SK-N-SH (cell line): Measurements from ENCODE around the gene KCNN3.

Experiments
- CTCF ChIP-seq: fragments of 200-600 bp; sonication (generic); IDR thresholded peaks from 2 replicates; pipeline ENCODE4 v1.6.1; 2017; ENCODE audit warnings: antibody characterized with exemption, mild to moderate bottlenecking, moderate library complexity
- JUND ChIP-seq: IDR thresholded peaks from 2 replicates; pipeline ENCODE4 v1.4.0; 2012
- MAX ChIP-seq: IDR thresholded peaks from 2 replicates; pipeline ENCODE4 v1.4.0; 2012; ENCODE audit warnings: low read depth
- TF ChIP-seq, protein P1 (sequence below): fragments of 150-350 bp; IDR thresholded peaks from 2 replicates; pipeline ENCODE4 v1.6.1; 2017; ENCODE audit warnings: antibody characterized with exemption, low read length, low read depth, borderline replicate concordance

DNA sequence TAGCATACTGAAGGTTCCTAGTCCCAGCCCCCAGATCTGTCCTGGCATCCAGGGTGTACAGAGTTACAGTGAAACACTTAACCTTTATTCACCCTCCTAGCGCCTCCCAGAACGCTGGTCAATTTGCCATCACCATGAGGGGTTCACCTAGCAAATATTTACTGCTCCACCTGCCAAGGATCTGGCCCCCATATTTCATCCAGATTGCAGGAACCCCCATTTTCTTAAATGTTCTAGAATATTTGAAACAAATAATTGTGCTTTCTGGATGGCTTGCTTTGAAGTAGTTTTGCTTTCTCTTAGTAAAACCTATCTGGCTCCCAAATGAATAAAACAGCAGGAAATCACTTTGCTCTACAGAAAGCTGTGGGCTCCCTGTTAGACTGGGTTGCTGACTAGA lies 37.7 kb downstream of the KCNN3 start:
- TF ChIP-seq JUND (no peak), CTCF (no peak), MAX (no peak)
- TF ChIP-seq, protein P1, sequence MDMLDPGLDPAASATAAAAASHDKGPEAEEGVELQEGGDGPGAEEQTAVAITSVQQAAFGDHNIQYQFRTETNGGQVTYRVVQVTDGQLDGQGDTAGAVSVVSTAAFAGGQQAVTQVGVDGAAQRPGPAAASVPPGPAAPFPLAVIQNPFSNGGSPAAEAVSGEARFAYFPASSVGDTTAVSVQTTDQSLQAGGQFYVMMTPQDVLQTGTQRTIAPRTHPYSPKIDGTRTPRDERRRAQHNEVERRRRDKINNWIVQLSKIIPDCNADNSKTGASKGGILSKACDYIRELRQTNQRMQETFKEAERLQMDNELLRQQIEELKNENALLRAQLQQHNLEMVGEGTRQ = no peak
